Measurements from ENCODE around the gene RNF224. TPM values are rescaled to one million over a fixed set of nuclear protein-coding genes. Genes with fewer than 3 reads are reported as not detected.
A peak's percentile ranks its signal among the peaks of the same experiment; 100 is the strongest.

Gene RNF224
- total and polyA plus RNA-seq, 2 of the 13 experiments (the other 11 are each of a cell fraction or from before 2014, with no cell fraction given) = 0.09 TPM; not detected in 1

DNA sequence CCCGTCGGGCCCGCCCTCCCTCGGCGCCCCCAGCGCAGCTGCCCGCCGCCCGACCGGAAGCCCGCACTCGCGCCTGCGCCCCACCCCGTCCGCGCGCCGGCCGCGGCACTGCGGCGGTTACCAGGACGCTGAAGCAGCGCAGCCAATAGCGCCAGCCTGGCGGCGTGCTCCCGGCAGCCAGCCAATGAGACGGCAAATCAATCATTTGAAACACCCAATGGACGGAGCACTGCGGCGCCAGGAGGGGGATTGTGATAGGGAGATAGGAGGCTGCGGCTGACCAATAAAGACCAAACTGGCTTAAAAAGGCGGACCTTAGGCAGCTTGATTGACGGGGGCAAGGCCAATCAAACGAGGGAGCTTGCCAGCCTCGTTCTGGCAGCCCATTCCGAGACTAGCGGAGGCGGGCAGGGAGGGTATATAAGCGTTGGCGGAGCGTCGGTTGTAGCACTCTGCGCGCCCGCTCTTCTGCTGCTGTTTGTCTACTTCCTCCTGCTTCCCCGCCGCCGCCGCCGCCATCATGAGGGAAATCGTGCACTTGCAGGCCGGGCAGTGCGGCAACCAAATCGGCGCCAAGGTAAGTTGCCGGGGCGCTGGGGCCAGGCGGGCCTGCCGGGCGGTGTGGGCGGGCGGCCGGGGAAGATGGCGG lies 13.7 kb downstream of the RNF224 start, which contains the start of gene TUBB4B (continued):
- TF ChIP-seq ZBTB3 (CRISPR knock-in tag; IDR thresholded peaks at IDR 0.05; ENCODE audit: borderline replicate concordance, low read depth) (no peak), ZNF788 (CRISPR knock-in tag; IDR thresholded peaks at IDR 0.05; ENCODE audit: borderline replicate concordance) (no peak; the same call in 1 of the 2 replicates), ZKSCAN1 (IDR thresholded peaks at IDR 0.05; ENCODE audit: low read length) (no peak; the same call in 1 of the 2 replicates), CHD4 (IDR thresholded peaks at IDR 0.05; ENCODE audit: borderline replicate concordance, low read length) (no peak), GZF1 (CRISPR knock-in tag; IDR thresholded peaks at IDR 0.05) (0 out of 2 replicates have a peak, but pooled peaks have one; percentile 43), FOSL2 (CRISPR knock-in tag; IDR thresholded peaks at IDR 0.05) (peak; percentile 58), HNRNPL (IDR thresholded peaks at IDR 0.05; ENCODE audit: low read depth, low read length) (peak; percentile 80; the same call in 1 of the 2 replicates), KAT2B (IDR thresholded peaks at IDR 0.05; ENCODE audit: borderline replicate concordance, low read depth, low read length) (no peak), THAP11 (CRISPR knock-in tag; IDR thresholded peaks at IDR 0.05) (peak; percentile 77; the same call in 1 of the 2 replicates), TBX3 (IDR thresholded peaks at IDR 0.05; ENCODE audit: borderline replicate concordance) (no peak; the same call in 1 of the 2 replicates)
- TF ChIP-seq, protein P1, sequence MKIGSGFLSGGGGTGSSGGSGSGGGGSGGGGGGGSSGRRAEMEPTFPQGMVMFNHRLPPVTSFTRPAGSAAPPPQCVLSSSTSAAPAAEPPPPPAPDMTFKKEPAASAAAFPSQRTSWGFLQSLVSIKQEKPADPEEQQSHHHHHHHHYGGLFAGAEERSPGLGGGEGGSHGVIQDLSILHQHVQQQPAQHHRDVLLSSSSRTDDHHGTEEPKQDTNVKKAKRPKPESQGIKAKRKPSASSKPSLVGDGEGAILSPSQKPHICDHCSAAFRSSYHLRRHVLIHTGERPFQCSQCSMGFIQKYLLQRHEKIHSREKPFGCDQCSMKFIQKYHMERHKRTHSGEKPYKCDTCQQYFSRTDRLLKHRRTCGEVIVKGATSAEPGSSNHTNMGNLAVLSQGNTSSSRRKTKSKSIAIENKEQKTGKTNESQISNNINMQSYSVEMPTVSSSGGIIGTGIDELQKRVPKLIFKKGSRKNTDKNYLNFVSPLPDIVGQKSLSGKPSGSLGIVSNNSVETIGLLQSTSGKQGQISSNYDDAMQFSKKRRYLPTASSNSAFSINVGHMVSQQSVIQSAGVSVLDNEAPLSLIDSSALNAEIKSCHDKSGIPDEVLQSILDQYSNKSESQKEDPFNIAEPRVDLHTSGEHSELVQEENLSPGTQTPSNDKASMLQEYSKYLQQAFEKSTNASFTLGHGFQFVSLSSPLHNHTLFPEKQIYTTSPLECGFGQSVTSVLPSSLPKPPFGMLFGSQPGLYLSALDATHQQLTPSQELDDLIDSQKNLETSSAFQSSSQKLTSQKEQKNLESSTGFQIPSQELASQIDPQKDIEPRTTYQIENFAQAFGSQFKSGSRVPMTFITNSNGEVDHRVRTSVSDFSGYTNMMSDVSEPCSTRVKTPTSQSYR (CRISPR knock-in tag; IDR thresholded peaks at IDR 0.05; ENCODE audit: borderline replicate concordance) = peak; percentile 48; the same call in 1 of the 2 replicates
- TF ChIP-seq, protein P2, sequence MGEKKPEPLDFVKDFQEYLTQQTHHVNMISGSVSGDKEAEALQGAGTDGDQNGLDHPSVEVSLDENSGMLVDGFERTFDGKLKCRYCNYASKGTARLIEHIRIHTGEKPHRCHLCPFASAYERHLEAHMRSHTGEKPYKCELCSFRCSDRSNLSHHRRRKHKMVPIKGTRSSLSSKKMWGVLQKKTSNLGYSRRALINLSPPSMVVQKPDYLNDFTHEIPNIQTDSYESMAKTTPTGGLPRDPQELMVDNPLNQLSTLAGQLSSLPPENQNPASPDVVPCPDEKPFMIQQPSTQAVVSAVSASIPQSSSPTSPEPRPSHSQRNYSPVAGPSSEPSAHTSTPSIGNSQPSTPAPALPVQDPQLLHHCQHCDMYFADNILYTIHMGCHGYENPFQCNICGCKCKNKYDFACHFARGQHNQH (CRISPR knock-in tag; IDR thresholded peaks at IDR 0.05) = peak; percentile 57
- TF ChIP-seq, protein P3, sequence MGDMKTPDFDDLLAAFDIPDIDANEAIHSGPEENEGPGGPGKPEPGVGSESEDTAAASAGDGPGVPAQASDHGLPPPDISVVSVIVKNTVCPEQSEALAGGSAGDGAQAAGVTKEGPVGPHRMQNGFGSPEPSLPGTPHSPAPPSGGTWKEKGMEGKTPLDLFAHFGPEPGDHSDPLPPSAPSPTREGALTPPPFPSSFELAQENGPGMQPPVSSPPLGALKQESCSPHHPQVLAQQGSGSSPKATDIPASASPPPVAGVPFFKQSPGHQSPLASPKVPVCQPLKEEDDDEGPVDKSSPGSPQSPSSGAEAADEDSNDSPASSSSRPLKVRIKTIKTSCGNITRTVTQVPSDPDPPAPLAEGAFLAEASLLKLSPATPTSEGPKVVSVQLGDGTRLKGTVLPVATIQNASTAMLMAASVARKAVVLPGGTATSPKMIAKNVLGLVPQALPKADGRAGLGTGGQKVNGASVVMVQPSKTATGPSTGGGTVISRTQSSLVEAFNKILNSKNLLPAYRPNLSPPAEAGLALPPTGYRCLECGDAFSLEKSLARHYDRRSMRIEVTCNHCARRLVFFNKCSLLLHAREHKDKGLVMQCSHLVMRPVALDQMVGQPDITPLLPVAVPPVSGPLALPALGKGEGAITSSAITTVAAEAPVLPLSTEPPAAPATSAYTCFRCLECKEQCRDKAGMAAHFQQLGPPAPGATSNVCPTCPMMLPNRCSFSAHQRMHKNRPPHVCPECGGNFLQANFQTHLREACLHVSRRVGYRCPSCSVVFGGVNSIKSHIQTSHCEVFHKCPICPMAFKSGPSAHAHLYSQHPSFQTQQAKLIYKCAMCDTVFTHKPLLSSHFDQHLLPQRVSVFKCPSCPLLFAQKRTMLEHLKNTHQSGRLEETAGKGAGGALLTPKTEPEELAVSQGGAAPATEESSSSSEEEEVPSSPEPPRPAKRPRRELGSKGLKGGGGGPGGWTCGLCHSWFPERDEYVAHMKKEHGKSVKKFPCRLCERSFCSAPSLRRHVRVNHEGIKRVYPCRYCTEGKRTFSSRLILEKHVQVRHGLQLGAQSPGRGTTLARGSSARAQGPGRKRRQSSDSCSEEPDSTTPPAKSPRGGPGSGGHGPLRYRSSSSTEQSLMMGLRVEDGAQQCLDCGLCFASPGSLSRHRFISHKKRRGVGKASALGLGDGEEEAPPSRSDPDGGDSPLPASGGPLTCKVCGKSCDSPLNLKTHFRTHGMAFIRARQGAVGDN (CRISPR knock-in tag; IDR thresholded peaks at IDR 0.05) = no peak; the same call in 1 of the 2 replicates
- TF ChIP-seq, protein P4, sequence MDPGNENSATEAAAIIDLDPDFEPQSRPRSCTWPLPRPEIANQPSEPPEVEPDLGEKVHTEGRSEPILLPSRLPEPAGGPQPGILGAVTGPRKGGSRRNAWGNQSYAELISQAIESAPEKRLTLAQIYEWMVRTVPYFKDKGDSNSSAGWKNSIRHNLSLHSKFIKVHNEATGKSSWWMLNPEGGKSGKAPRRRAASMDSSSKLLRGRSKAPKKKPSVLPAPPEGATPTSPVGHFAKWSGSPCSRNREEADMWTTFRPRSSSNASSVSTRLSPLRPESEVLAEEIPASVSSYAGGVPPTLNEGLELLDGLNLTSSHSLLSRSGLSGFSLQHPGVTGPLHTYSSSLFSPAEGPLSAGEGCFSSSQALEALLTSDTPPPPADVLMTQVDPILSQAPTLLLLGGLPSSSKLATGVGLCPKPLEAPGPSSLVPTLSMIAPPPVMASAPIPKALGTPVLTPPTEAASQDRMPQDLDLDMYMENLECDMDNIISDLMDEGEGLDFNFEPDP (CRISPR knock-in tag; conservative IDR thresholded peaks at IDR 0.05) = no peak
